GM19238 (cell line): ENCODE data around the gene SOX5.

Source experiments
- DNase-seq: peaks from one replicate; pipeline ENCODE4 v3.0.0; 2011; ENCODE audit warnings: low spot score; ENCODE audit not compliant: insufficient read length

Gene SOX5

DNA sequence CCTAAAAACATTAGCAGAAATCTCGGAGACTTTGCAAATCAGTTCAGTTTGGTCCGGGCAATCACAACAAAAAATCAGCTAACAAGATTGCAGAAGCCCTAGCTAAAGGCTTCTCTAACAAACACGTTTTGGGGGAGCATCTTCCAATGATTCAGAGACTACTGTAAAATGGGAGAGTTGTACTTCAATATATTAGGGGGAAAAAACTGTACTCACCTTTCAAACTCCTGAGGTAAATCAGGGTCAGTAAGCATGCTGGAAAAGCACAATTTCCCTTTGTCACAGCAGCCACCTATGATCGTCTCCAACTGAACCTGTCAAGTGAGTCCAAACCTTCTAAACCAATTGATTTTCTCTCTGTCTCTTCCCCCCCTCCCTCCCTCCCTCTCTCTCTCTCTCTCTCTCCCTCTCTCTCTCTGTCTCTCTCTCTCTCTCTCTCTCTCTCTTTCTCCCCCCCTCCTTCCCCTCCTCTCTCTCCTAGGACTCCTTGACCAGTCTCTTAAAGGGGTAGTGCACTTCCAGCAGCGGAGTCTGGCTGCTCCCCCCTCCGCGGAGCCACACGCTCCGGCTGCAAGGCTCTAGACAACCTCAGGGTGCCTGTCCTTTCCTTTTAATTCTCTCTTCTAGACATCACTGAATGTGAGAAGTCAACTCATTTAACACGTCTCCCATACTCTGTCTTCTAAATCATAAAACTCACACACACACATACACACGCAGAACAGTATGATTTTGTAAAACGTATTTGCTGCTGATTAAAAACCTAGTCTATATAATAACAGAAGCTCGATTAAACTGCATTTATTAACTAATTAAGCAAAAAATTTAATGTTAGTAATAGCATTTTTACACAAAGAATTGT lies at the start of gene SOX5:
Gene SOX5 (minus strand): TSS at position 323 of the 862 bp plus-strand sequence. CDS start 69 bp downstream, at position 254.
- no peak for DNase-seq

DNA sequence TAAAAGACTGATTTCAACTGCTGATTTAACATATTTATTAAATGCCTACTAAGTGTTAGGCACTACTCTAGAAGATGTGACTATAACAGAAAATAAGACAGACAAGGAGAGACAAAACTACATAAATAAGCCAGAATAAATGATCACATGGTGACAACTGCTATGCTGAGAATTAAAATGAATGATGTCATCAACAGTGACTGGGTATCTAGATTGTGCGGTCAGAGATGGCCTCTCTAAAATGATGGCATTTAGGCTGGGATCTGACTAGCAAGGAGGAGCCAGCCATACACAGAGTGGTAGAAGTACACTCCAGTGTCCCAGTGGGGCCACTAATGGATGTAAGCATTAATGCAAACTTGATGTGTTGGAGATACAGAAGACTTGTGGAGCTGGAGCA lies 37.6 kb upstream of the SOX5 start:
- DNase-seq = no peak

DNA sequence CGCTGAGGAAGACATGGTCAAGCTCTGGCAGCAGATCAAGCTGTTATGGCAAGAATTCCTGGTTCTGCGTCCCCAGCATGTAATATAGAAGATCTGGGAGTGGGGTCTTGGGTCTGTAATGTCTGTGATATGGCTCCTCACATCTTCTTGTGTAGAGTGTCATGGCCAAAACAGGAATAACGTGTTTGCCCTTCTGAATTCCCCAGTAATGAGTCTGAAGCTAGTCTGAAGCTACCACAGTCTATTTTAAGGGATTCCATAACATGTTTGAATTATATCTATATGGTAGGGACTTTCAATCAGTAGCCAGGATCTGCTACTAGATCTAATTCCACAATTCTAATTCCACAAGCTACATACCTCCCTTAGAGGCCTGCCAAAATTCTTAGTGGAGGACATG lies 31.4 kb upstream of the SOX5 start:
- DNase-seq = no peak

DNA sequence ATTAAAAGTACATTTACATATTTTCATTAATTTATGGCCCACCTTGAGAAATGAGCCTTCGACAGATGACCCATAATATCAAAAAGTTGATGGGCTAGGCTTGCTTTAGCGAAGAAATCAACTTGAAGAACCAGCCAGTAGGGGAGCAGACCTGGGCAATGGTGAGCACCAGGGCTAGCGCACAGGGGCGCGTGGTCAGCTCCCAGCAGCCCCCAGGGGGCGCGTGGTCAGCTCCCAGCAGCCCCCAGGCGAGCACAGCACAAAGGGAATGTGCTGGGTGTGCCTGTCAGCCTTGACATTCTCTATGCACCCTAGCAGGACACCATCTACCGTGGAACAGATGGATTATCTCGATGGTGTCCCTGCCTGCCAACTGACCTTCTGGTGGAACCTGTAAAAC lies 15.3 kb upstream of the SOX5 start:
- DNase-seq = no peak

DNA sequence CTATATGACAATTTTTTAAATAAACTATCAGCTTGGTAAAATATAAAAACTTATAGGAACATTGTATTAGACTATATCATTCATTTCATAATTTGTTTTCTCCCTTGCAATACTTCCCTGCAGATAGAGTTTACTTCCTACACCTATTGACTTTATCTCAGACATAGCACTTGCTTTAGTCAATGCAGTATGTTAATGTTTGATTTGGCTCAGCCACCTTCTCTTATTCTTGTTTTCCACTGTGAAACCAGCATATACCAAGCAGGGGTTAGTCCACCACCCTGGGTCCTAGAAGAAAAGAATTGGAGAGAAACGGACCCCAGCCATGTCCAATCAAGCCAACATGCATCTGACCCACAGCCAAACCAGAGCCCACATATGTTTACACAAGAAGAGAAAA lies 10.4 kb upstream of the SOX5 start:
- no peak for DNase-seq

DNA sequence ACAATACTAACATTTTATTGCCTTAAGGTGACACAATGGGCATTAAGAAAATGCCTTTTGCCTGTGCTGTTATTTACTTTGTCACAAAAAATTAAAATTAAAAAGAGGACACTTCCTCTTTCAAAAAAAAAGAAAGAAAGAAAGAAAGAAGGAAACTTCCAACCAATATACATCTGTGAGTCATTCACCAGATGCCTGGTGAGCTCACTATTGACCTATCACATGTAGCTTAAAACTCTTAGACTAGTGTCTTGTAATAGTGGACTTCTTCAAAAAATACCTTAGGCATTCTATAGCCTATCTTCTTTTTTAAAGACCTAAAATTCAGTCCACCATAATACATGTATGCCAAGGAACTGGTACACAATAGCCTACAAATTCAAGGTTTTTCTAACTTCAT lies 4.9 kb upstream of the SOX5 start:
- DNase-seq = no peak

DNA sequence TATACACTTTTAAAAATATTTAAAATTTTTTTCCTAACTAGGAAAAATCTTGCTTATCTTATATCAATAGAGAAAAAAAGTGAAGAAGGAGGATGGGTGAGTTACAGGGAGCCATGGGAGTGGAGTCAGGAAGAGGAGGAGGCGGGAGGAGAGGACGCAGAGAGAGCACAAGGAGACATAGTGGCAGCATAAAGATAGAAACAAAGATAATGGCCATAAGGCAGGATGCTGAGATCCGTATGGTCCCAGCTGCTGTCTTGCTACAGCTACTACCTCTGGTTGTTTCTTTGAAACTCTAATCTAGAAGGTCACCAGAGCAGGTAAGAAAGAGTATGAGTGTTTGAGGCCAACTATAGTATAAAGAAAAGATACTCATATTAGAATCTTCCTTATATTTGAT lies 2.6 kb upstream of the SOX5 start:
- no peak for DNase-seq

DNA sequence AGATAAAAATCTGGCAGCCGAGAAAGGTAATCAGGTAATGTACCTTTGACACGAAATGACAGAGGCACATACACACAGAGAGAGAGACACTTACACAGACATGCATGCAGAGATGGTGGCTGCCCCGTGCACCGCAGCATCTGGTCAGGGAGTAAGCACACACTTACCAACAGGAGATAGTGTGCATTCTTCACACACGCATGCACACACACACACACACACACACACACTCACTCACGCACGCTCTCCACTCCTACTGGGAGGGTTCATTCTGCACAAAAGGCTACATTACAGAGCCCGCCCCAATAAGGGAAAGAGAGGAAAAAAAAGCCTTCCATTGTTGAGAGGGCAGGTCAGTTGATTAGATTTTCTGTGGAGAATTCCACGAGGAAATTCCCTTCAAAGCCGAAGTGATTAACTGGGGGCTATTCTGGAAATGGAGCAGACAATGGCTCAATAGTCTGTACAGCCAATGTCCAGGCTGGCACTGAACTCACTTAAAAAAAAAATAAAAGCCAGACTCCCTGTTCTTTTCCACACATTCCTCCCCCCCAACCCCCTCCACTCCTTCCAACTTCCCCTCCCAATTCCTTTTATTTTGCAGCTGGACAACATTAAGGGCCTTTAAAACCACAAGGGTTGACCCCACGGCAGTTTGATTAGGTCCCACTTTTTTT lies 1.4 kb upstream of the SOX5 start:
- no peak for DNase-seq

DNA sequence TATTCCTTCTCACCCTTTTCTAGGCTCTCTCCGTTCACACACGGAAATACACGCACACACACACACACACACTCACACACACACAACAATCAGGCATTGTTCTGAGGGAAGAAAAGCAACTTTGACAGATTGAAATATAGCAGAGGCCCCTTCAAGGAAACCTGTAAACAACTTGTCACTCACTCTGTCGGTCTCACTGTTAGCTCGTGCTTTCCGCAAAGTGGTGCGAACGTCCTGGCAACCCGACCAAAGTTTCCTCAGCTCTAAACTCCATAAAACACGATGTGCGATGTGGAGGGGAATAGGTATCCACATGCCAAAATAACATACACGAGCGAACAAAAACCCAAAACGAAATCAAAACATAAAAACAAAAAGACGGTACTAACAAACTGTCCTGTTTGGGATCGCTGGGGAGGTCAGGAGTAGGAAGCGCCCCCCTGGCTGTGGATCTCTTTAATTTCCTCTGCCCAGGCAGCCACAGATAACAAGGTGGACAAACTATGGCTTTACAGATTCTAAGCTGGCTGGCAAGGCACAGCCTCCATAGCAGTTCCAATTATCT lies 822 bp upstream of the SOX5 start:
- DNase-seq = no peak

DNA sequence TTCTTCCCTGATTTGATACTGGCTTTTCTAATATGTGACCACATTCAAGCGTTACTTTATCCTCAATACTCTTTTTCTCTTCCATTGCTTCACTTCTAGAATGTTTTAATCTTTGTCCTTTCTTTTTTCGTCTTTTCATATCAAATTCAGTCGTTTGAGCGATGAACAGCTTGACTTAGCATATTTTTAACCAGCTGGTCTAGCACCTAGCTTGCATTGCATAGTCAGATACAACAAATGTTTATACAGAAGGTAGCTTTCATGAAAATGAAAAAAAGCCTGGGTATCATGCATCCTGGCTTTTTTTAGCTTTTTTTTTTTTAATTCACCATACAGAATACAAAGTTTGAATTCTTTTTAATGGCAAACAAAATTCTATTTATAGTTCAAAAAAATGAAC lies 1.2 kb downstream of the SOX5 start:
- no peak for DNase-seq

DNA sequence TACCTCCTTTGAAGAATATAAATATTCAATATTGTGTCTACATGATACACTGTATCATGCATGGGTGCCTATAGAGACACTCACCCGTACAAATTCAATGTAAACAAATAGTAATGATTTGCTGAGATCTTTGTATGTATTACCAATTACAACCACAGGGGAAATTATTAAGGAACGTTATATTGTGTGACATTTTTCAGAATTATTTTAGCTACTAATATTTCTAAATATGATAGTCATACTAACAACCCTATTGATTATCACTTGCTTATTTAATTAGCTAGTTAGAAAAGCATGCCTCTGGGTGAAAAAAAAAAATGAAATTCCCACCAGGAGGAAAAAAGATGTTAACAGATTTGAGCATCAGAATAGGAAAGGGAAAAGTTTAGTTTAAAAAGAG lies 2.1 kb downstream of the SOX5 start:
- no peak for DNase-seq

DNA sequence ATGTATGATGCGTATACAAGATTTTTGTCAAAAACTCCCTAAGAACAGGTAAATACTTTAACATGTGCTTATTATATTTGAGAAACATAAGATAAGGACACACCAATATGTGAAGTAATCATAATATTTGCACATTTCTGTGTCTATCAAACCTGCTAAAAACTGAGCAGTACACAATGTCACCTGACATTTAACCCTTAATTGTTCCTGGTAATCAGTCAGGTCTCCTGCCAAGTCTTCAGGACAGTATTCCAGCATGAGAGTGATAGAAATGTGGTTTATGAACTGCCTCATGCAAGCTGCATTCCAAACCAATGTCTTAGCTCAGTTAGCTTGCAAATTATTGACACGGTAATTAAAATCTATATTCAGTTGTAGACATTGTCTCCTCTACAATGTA lies 4.2 kb downstream of the SOX5 start:
- DNase-seq = no peak

DNA sequence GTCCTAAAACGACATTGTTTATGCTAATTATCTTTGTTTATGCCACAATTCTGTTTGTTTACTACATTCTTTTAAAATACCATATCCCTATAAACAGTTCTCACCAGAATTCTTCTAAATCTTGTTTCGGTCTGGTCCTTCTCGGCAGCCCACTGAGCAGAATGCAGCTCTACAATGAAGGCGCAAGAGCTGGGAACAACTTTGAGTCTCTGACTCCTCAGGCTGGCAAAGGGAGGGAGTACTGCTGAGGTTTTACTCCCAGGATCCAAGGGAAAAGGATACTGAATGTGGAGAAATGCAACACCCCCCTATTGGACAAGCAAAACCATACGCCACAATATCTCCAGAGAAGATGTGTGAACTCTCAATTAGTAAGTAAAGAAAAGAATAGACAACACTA lies 5.4 kb downstream of the SOX5 start:
- DNase-seq = no peak

DNA sequence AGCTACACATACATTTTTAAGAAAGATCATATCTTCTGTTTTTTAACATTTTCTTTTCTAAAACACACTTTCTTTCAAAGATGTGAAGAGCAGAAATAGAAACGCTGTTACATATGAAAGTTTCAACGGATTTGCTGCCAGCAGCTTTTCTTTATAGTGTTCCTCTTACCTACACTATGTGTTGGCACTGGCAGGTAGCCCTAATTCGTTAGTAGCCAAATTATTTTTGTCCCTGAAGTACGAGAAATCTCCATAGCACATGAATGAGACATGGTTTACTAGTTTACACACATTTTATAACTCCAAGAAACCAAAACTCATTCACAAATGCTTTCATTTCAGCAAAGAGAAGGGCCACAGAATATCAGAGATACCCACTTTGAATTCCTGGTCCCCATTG lies 6.6 kb downstream of the SOX5 start:
- no peak for DNase-seq

DNA sequence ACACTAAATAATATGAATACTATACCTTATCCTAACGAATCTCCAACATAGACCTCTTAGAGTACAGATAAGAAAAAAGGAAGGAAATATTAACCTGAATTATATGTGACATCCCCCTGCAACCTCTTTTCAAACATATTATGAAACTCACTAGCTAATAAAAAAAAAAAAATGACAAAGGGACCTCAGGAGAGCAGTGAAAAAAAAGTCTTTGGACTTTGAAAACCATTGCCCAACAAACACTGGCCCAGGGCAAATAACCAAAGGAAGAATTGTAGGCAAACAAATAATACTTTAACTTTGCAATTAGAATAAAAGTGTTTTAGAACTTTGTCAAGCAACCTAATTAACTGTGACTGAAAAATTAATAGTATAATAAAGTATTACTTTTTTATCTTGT lies 7.7 kb downstream of the SOX5 start:
- no peak for DNase-seq

DNA sequence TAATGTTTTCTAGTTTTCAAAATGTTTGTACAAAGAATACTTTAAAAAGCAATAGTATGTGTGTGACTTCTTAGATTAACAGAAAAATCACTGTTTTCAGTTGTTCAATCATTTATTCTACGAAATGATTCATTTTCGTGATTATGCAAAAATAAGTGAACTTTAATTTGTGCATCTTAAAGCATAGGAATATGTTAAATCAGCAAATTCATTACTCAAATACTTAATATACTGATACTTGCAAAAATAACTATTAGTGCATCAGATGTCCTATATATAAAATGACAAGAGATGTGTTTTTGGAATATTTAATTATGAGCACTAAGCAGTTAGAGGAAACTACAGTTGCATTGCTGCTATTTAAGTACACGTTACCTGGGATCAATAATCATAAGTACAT lies 11.0 kb downstream of the SOX5 start:
- no peak for DNase-seq

DNA sequence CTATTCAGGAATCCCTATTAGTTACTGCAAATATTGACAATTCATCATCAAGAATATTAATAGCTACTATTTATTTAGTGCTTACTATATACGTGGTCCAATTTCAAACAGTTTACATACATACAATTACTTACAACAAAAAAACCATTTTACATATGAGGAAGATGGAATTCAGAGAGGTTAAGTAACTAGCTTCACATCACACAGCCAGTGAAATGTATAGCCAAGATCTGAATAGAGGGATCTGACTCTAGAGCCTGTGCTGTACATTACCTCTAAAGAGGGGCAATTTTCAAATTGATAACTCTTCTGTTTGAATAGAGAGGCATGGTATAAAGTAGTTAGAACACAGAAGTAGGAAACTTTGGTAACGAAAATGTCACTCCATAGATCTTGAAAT lies 18.3 kb downstream of the SOX5 start:
- no peak for DNase-seq

DNA sequence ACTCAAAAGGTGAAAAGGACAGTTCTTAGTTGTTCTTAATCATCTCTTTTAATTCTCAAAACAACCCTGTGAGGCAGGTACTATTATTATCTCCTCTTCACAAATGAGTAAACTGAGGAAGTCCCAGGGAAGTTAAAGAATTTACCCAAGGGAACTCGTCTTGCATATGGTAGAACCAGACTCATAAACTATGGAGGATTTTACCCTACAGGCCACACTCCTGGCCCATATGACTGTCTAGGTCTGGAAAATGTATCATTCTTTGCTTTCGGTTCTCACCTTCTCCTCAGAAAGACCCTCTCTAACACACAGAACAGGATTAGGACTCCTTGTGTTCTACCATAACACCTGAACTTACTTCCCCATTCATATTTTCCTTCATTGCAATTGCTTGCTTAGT lies 18.9 kb downstream of the SOX5 start:
- DNase-seq = no peak

DNA sequence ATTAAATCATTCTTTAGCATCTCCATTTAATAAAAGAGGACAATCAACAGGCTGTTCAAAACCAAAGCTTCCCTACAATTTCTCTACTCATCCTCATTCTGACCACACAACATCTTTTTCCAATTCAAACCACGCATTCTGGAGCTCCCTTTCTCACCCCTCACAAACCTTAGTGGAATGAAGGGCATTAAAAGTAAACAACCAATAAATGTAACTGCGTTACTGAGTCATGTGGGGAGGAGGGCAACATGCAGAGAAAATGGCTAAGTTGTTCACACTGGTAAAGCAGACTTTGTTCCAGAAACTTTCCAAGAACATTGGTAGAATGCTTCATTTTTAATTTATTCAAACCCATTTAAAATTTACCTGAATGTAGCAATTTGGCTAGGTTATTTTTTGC lies 19.6 kb downstream of the SOX5 start:
- DNase-seq = no peak

DNA sequence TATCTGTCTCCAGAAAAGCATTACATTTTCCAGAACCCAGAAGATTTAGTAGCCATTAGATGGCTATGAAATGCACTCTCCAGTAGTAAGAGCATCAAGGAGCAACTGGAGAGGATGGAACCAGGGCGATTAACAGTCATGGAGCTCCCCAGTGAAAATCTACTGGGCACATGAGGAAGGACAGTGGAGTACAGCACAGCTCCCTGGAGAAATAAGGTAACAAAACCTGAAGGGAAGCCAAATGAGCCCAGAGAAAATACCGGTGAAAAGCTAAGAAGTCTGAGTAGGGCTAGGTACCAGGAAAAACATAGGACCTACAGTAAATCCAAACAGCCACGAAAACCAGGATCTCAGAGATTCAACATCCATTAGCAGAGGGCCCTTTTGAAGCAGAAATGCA lies 21.6 kb downstream of the SOX5 start:
- DNase-seq = no peak

DNA sequence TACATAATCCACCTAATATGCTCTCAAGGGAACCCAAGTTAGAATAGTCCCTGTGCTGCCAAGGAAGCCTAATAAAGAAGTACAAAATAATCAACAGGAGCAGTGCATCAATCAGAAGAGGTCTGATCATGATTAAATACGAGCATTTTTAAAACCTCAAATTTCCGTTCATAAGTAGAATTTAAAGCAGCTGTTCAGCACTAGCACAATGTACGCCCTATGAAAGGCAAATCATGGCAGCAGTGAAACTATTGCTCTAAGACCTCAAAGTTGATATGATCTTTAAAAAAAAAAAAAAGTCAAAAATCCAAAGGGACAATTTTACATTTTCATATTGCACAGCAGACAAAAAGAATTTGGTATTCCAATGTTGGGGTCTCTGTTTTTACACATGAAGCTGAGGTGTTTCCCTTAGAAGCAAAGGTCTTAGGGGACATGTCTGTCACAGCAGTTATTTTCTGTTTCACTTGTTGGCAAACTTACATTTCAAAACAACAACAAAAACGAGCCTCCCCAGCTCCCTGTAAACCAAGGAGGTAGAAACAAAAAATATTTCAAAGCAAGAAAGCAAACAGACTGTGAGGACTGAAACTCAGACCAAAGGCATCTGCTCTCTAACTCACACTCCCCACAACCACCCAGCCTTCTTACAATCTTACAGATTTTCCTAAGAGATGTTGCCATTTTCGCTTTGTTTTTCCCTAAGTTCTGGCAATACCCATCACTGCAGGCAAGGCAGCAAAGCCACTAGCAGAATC lies 28.2 kb downstream of the SOX5 start:
- DNase-seq = no peak

DNA sequence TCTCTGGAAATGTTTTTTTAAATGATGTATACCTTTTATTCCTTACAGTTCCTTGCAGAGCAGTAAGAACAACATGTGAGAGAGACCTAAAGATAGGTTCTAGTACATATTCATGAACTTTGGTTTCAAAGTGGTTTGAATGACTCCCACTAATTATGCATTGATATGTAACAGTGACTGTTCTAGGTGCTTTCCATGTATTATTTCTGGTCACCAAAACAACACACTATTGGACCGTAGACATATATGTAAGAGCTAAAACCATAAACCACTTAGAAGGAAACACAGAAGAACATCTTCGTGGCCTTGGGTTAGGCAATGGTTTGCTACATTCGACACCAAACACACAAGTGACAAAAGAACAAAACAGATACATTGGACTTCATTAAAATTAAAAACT lies 37.9 kb downstream of the SOX5 start:
- no peak for DNase-seq
